ENCODE data around the gene GPS2.

GPS2 gene

GRCh38 chr17:7348478-7349242 is 33.5 kb upstream of the GPS2 start:
- Histone ChIP-seq H2BK12ac (ENCODE audit: low read length) (no peak overlapping the region), H4K8ac (ENCODE audit: low read depth, low read length) (no peak overlapping the region), H3K36me3 (ENCODE audit: control insufficient read depth in 1 of 2, insufficient read depth in 2 of 2, low read length in 2 of 2) (no peaks in the 10 kb centered on the region), H3K23ac (ENCODE audit: low read length) (no peak overlapping the region), H3K27ac (ENCODE audit: low read depth, low read length) (no peak overlapping the region), H3K27me3 (ENCODE audit: insufficient read depth, low read length) (no peaks in the 10 kb centered on the region), H3K14ac (ENCODE audit: low read length) (no peak overlapping the region), H3K4me3 (ENCODE audit: low read depth, low read length) (no peak overlapping the region), H4K12ac (ENCODE audit: low read depth, low read length) (no peak overlapping the region), H3K18ac (ENCODE audit: low read length) (no peak overlapping the region), H3K9ac (ENCODE audit: low read length) (no peak overlapping the region), H3K4me1 (ENCODE audit: control insufficient read depth in 1 of 2, insufficient read depth in 2 of 2, low read length in 2 of 2) (peaks cover 14 to 16% of the 10 kb centered on the region in 2 experiments), H2AK5ac (ENCODE audit: low read length) (no peak overlapping the region), H3K79me2 (ENCODE audit: control insufficient read depth, insufficient read depth, low read length, poor library complexity) (peaks cover 13% of the 10 kb centered on the region), H4K91ac (ENCODE audit: low read depth, low read length) (no peak overlapping the region), H2BK5ac (ENCODE audit: low read depth, low read length, poor library complexity) (no peak overlapping the region), H2BK120ac (ENCODE audit: insufficient read depth, low read length, poor library complexity) (no peak overlapping the region), H3K4me2 (ENCODE audit: low read length) (no peak overlapping the region), H3K4ac (ENCODE audit: low read depth, low read length) (no peak overlapping the region), H3K79me1 (ENCODE audit: low read length) (peaks cover 22% of the 10 kb centered on the region), H3K9me3 (ENCODE audit: insufficient read depth, low read depth, low read length) (no peaks in the 10 kb centered on the region), H2AFZ (ENCODE audit: insufficient read depth, low read length, poor library complexity) (no peak overlapping the region)
- no CpG with 5 or more reads among the region's 19 CpGs for WGBS (ENCODE audit: extremely low coverage, insufficient coverage, insufficient read length)
- no peak for DNase-seq

GRCh38 chr17:7347630-7348477 is 32.7 kb upstream of the GPS2 start:
- Histone ChIP-seq H3K27me3 (ENCODE audit: insufficient read depth, low read length) (no peaks in the 10 kb centered on the region), H3K23ac (ENCODE audit: low read length) (no peak overlapping the region), H3K36me3 (ENCODE audit: control insufficient read depth in 1 of 2, insufficient read depth in 2 of 2, low read length in 2 of 2) (no peaks in the 10 kb centered on the region), H3K9ac (ENCODE audit: low read length) (no peak overlapping the region), H3K4me3 (ENCODE audit: low read depth, low read length) (no peak overlapping the region), H2BK5ac (ENCODE audit: low read depth, low read length, poor library complexity) (no peak overlapping the region), H3K27ac (ENCODE audit: low read depth, low read length) (no peak overlapping the region), H3K79me2 (ENCODE audit: control insufficient read depth, insufficient read depth, low read length, poor library complexity) (peaks cover 13% of the 10 kb centered on the region), H2BK120ac (ENCODE audit: insufficient read depth, low read length, poor library complexity) (no peak overlapping the region), H3K79me1 (ENCODE audit: low read length) (peaks cover 22% of the 10 kb centered on the region), H2BK12ac (ENCODE audit: low read length) (no peak overlapping the region), H3K18ac (ENCODE audit: low read length) (no peak overlapping the region), H3K14ac (ENCODE audit: low read length) (no peak overlapping the region), H3K4me1 (ENCODE audit: control insufficient read depth in 1 of 2, insufficient read depth in 2 of 2, low read length in 2 of 2) (peaks cover 9 to 10% of the 10 kb centered on the region in 2 experiments), H3K4ac (ENCODE audit: low read depth, low read length) (no peak overlapping the region), H4K91ac (ENCODE audit: low read depth, low read length) (no peak overlapping the region), H4K12ac (ENCODE audit: low read depth, low read length) (no peak overlapping the region), H3K9me3 (ENCODE audit: insufficient read depth, low read depth, low read length) (no peaks in the 10 kb centered on the region), H3K4me2 (ENCODE audit: low read length) (no peak overlapping the region), H4K8ac (ENCODE audit: low read depth, low read length) (no peak overlapping the region), H2AFZ (ENCODE audit: insufficient read depth, low read length, poor library complexity) (no peak overlapping the region), H2AK5ac (ENCODE audit: low read length) (no peak overlapping the region)
- no CpG with 5 or more reads among the region's 19 CpGs for WGBS (ENCODE audit: extremely low coverage, insufficient coverage, insufficient read length)
- no peak for DNase-seq

- Histone ChIP-seq H2AK5ac (ENCODE audit: low read length) (no peak overlapping the region), H3K23ac (ENCODE audit: low read length) (no peak overlapping the region), H3K4me3 (ENCODE audit: low read depth, low read length) (no peak overlapping the region), H3K36me3 (ENCODE audit: control insufficient read depth in 1 of 2, insufficient read depth in 2 of 2, low read length in 2 of 2) (no peaks in the 10 kb centered on the region), H3K4me1 (ENCODE audit: control insufficient read depth in 1 of 2, insufficient read depth in 2 of 2, low read length in 2 of 2) (peaks cover 3 to 4% of the 10 kb centered on the region in 2 experiments), H3K79me2 (ENCODE audit: control insufficient read depth, insufficient read depth, low read length, poor library complexity) (peaks cover 8% of the 10 kb centered on the region), H4K12ac (ENCODE audit: low read depth, low read length) (no peak overlapping the region), H4K8ac (ENCODE audit: low read depth, low read length) (no peak overlapping the region), H3K4me2 (ENCODE audit: low read length) (no peak overlapping the region), H3K27me3 (ENCODE audit: insufficient read depth, low read length) (no peaks in the 10 kb centered on the region), H2BK12ac (ENCODE audit: low read length) (no peak overlapping the region), H3K9me3 (ENCODE audit: insufficient read depth, low read depth, low read length) (no peaks in the 10 kb centered on the region), H3K18ac (ENCODE audit: low read length) (no peak overlapping the region), H3K27ac (ENCODE audit: low read depth, low read length) (no peak overlapping the region), H2BK120ac (ENCODE audit: insufficient read depth, low read length, poor library complexity) (no peak overlapping the region), H4K91ac (ENCODE audit: low read depth, low read length) (no peak overlapping the region), H3K79me1 (ENCODE audit: low read length) (peaks cover 17% of the 10 kb centered on the region), H3K4ac (ENCODE audit: low read depth, low read length) (no peak overlapping the region), H2BK5ac (ENCODE audit: low read depth, low read length, poor library complexity) (no peak overlapping the region), H3K14ac (ENCODE audit: low read length) (no peak overlapping the region), H3K9ac (ENCODE audit: low read length) (no peak overlapping the region), H2AFZ (ENCODE audit: insufficient read depth, low read length, poor library complexity) (no peak overlapping the region)
- DNase-seq: no peak
- WGBS (ENCODE audit: extremely low coverage, insufficient coverage, insufficient read length): no CpG with 5 or more reads among the region's 18 CpGs
These were observed 31.8 kb upstream of the GPS2 start for GRCh38 chr17:7346761-7347614.

GRCh38 chr17:7343250-7343649 is 28.1 kb upstream of the GPS2 start:
- Histone ChIP-seq H3K4me1 (ENCODE audit: control insufficient read depth in 1 of 2, insufficient read depth in 2 of 2, low read length in 2 of 2) (no peaks in the 10 kb centered on the region), H2AFZ (ENCODE audit: insufficient read depth, low read length, poor library complexity) (no peak overlapping the region), H2BK120ac (ENCODE audit: insufficient read depth, low read length, poor library complexity) (no peak overlapping the region), H3K4me3 (ENCODE audit: low read depth, low read length) (no peak overlapping the region), H3K9me3 (ENCODE audit: insufficient read depth, low read depth, low read length) (no peaks in the 10 kb centered on the region), H4K8ac (ENCODE audit: low read depth, low read length) (no peak overlapping the region), H3K23ac (ENCODE audit: low read length) (no peak overlapping the region), H3K27ac (ENCODE audit: low read depth, low read length) (no peak overlapping the region), H4K91ac (ENCODE audit: low read depth, low read length) (no peak overlapping the region), H3K18ac (ENCODE audit: low read length) (no peak overlapping the region), H3K79me1 (ENCODE audit: low read length) (no peaks in the 10 kb centered on the region), H3K36me3 (ENCODE audit: control insufficient read depth in 1 of 2, insufficient read depth in 2 of 2, low read length in 2 of 2) (no peaks in the 10 kb centered on the region), H2BK5ac (ENCODE audit: low read depth, low read length, poor library complexity) (no peak overlapping the region), H2BK12ac (ENCODE audit: low read length) (no peak overlapping the region), H3K27me3 (ENCODE audit: insufficient read depth, low read length) (no peaks in the 10 kb centered on the region), H4K12ac (ENCODE audit: low read depth, low read length) (no peak overlapping the region), H3K9ac (ENCODE audit: low read length) (no peak overlapping the region), H3K79me2 (ENCODE audit: control insufficient read depth, insufficient read depth, low read length, poor library complexity) (no peaks in the 10 kb centered on the region), H2AK5ac (ENCODE audit: low read length) (no peak overlapping the region), H3K14ac (ENCODE audit: low read length) (no peak overlapping the region), H3K4ac (ENCODE audit: low read depth, low read length) (no peak overlapping the region), H3K4me2 (ENCODE audit: low read length) (no peak overlapping the region)
- no CpG with 5 or more reads among the region's 15 CpGs for WGBS (ENCODE audit: extremely low coverage, insufficient coverage, insufficient read length)
- DNase-seq: no peak

Data from trophoblast cell (in vitro differentiated cells and primary cell).